Stimulated activated CD4-positive, alpha-beta T cell treated with anti-CD3 and anti-CD28 coated beads, TNF-alpha, amount 100 ng/mL, for 4 hours (primary cell): Measurements from ENCODE around the gene LRIT3.

Experiments used
- DNase-seq, 3 experiments: peaks; one replicate each; pipeline ENCODE4 v3.0.0-alpha.2; 2020; ENCODE audit warnings: low read depth in 3 of 3

Gene LRIT3

DNA sequence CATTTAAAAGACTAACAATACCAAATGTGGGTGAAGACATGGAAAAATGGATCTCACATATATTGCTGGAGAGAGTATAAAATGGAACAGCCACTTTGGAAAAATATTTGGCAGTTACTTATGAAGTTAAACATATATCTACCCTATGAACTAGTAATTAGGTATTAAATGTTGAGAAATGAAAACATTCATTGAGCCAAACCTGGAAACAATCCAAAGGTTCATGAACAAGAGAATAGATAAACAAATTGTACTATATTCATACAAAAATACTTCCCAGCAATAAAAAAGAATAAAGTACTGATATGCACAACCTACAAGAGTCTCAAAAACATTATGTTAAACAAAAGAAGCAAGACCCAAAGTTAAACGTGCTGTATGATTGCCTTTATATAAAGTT is 60.8 kb downstream of the LRIT3 start:
- DNase-seq, result no peak

- no peak for DNase-seq
Measured at GRCh38 chr4:109910256-109910655, 62.3 kb downstream of the LRIT3 start.

- no peak for DNase-seq
Measured at GRCh38 chr4:109912706-109913595, 65.0 kb downstream of the LRIT3 start, which contains the start of gene EGF. TSS of gene EGF (plus strand) at chr4:109912883. CDS start at chr4:109913336, 453 bp downstream.

DNA sequence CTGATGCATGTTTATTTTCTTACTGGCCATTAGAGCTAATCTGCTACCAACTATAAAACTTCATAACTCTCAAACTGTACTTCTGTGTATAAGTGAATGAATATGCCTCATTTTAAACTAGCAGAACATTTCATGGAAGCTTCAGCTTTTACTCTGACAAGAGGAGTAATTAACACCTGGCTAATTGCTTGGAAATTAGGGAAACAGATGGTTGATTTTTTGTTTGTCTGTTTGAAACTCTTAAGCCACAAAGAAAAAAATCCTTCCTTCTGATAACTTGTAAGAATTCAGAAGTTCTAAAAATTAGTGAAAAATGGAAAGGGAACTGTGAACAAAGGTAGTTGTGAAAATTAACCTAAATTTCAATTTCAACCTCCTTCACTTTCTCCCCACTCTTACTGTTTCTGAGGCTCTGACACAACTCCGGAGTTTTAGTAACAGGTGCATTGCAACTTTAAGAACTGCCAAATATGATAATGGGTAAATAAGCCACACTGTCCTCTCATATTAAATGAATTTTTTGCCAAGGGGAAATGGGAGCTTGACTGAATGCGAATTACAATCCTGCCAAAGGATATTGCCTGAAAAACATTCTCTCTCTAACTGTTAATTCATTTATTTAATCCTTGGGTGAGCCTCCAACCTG is 65.8 kb downstream of the LRIT3 start:
- DNase-seq, result no peak

GRCh38 chr4:109914322-109914721 is 66.4 kb downstream of the LRIT3 start:
- DNase-seq, result no peak

- no peak for DNase-seq
Measured at GRCh38 chr4:109915385-109916026, 67.6 kb downstream of the LRIT3 start.

DNA sequence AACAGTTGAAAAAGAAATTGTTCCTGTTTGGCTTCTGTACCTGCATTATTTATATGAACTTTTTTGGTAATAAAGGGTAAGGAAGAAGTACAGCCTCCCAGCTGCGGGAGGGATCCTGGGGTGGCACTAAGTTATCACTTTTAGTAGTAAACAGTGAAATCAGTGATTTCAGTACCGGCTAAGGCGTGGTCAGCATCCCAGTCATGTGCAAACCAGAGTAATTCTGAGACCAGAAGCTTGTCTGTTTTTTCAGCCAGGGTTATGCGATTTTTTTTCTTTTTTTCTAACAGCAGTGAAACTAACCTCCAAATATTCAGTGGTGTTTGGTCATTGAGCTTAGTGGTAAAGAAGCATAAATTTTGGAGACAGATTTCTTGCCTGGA is 68.1 kb downstream of the LRIT3 start:
- DNase-seq, result no peak

GRCh38 chr4:109921384-109921808 is 73.5 kb downstream of the LRIT3 start:
- DNase-seq, result no peak
